WTC11 (cell line): Measurements from ENCODE around the gene SUPT7L. TPM values are rescaled to one million over a fixed set of nuclear protein-coding genes. Genes with fewer than 3 reads are reported as not detected.

Source experiments
- ATAC-seq: fragments of 200-7000 bp; cut with Tn5 transposase; 2 replicates; pipeline ENCODE4 v1.10.0; 2021; ENCODE audit warnings: mild to moderate bottlenecking, moderate library complexity
- CTCF ChIA-PET: fragments of 300-600 bp; sonication (Branson Sonifier 250); formaldehyde crosslinking; loops from one replicate; lab custom pipeline; 2021; ENCODE audit warnings: antibody characterized with exemption; lab: Charles Lee
- POLR2A ChIA-PET: fragments of 350-600 bp; sonication (Branson Sonifier 250); formaldehyde crosslinking; loops from one replicate; lab custom pipeline; 2021; ENCODE audit warnings: antibody characterized with exemption; lab: Charles Lee
- DNase-seq: peaks from one replicate; pipeline ENCODE4 v3.0.0; 2021; ENCODE audit warnings: low spot score
- H3K27ac Mint-ChIP-seq: 2 replicates; pipeline ENCODE4 v1.8.0; 2021; ENCODE audit warnings: mixed read lengths
- H3K27me3 Mint-ChIP-seq: 2 replicates; pipeline ENCODE4 v1.8.0; 2021; ENCODE audit warnings: low read depth, mild to moderate bottlenecking, moderate library complexity, mixed read lengths
- H3K36me3 Mint-ChIP-seq: 2 replicates; pipeline ENCODE4 v1.8.0; 2021; ENCODE audit warnings: mixed read lengths
- H3K4me1 Mint-ChIP-seq: 2 replicates; pipeline ENCODE4 v1.8.0; 2022; ENCODE audit warnings: mixed read lengths
- H3K4me3 Mint-ChIP-seq: 2 replicates; pipeline ENCODE4 v1.8.0; 2021; ENCODE audit warnings: mild to moderate bottlenecking, moderate library complexity, mixed read lengths
- H3K9me3 Mint-ChIP-seq: 2 replicates; pipeline ENCODE4 v1.8.0; 2021; ENCODE audit warnings: mixed read lengths
- ATF1 ChIP-seq: sonication (generic); formaldehyde crosslinking; IDR thresholded peaks from 2 replicates; pipeline ENCODE4 v1.8.1; 2023; ENCODE audit warnings: mild to moderate bottlenecking, moderate library complexity, missing genetic modification reagents
- FOXK1 ChIP-seq: sonication (generic); formaldehyde crosslinking; IDR thresholded peaks from 2 replicates; pipeline ENCODE4 v1.8.0; 2022; ENCODE audit warnings: mild to moderate bottlenecking, moderate library complexity, missing genetic modification reagents
- FOXP1 ChIP-seq: sonication (generic); formaldehyde crosslinking; IDR thresholded peaks from 2 replicates; pipeline ENCODE4 v1.8.0; 2022; ENCODE audit warnings: missing genetic modification reagents, mild to moderate bottlenecking, moderate library complexity, borderline replicate concordance
- IRF2 ChIP-seq: sonication (generic); formaldehyde crosslinking; IDR thresholded peaks from 2 replicates; pipeline ENCODE4 v1.8.0; 2022; ENCODE audit warnings: low read depth, missing genetic modification reagents, borderline replicate concordance
- JAZF1 ChIP-seq: fragments of 250-450 bp; sonication (Bioruptor Pico); IDR thresholded peaks from 2 replicates; pipeline ENCODE4 v1.9.0; 2021; ENCODE audit warnings: moderate library complexity, mild to moderate bottlenecking, inconsistent platforms
- NFE2L1 ChIP-seq: sonication (generic); formaldehyde crosslinking; IDR thresholded peaks from 2 replicates; pipeline ENCODE4 v1.8.1; 2023; ENCODE audit warnings: missing genetic modification reagents
- SP1 ChIP-seq: sonication (generic); formaldehyde crosslinking; conservative IDR thresholded peaks from 2 replicates; pipeline ENCODE4 v1.8.1; 2022; ENCODE audit warnings: missing genetic modification reagents
- TEAD1 ChIP-seq: sonication (generic); formaldehyde crosslinking; IDR thresholded peaks from 2 replicates; pipeline ENCODE4 v1.8.0; 2022; ENCODE audit warnings: mild to moderate bottlenecking, missing genetic modification reagents
- ZBTB21 ChIP-seq: sonication (generic); formaldehyde crosslinking; IDR thresholded peaks from 2 replicates; pipeline ENCODE4 v1.8.1; 2023; ENCODE audit warnings: mild to moderate bottlenecking, missing genetic modification reagents, borderline replicate concordance
- ZNF121 ChIP-seq: sonication (generic); formaldehyde crosslinking; IDR thresholded peaks from 2 replicates; pipeline ENCODE4 v1.8.0; 2023; ENCODE audit warnings: missing genetic modification reagents
- ZNF138 ChIP-seq: sonication (generic); formaldehyde crosslinking; conservative IDR thresholded peaks from 2 replicates; pipeline ENCODE4 v1.8.1; 2022; ENCODE audit warnings: mild to moderate bottlenecking, moderate library complexity, missing genetic modification reagents
- ZNF232 ChIP-seq: sonication (generic); formaldehyde crosslinking; IDR thresholded peaks from 2 replicates; pipeline ENCODE4 v1.8.0; 2022; ENCODE audit warnings: mild to moderate bottlenecking, missing genetic modification reagents
- total RNA-seq: library from RNA; stranded (reverse); gene quantifications from 3 replicates; pipeline ENCODE4 v1.2.3, GENCODE V29; 2021
- TF ChIP-seq, protein P1 (sequence below): sonication (generic); formaldehyde crosslinking; IDR thresholded peaks from 2 replicates; pipeline ENCODE4 v1.8.0; 2023; ENCODE audit warnings: mild to moderate bottlenecking, missing genetic modification reagents
- TF ChIP-seq, protein P2 (sequence below): sonication (generic); formaldehyde crosslinking; IDR thresholded peaks from 2 replicates; pipeline ENCODE4 v1.8.1; 2023; ENCODE audit warnings: mild to moderate bottlenecking, missing genetic modification reagents, moderate library complexity
- TF ChIP-seq, protein P3 (sequence below): sonication (generic); formaldehyde crosslinking; IDR thresholded peaks from 2 replicates; pipeline ENCODE4 v1.8.0; 2022; ENCODE audit warnings: missing genetic modification reagents
- TF ChIP-seq, protein P4 (sequence below): sonication (generic); formaldehyde crosslinking; conservative IDR thresholded peaks from 2 replicates; pipeline ENCODE4 v1.8.1; 2022; ENCODE audit warnings: mild to moderate bottlenecking, missing genetic modification reagents
- TF ChIP-seq, protein P5 (sequence below): sonication (generic); formaldehyde crosslinking; IDR thresholded peaks from 2 replicates; pipeline ENCODE4 v1.8.1; 2022; ENCODE audit warnings: low read depth, missing genetic modification reagents, borderline replicate concordance
- TF ChIP-seq, protein P6 (sequence below): sonication (generic); formaldehyde crosslinking; IDR thresholded peaks from 2 replicates; pipeline ENCODE4 v1.8.1; 2022; ENCODE audit warnings: missing genetic modification reagents, borderline replicate concordance
- TF ChIP-seq, protein P7 (sequence below): fragments of 250-450 bp; sonication (Bioruptor Pico); IDR thresholded peaks from 2 replicates; pipeline ENCODE4 v1.9.0; 2021; ENCODE audit warnings: mild to moderate bottlenecking, borderline replicate concordance

Gene SUPT7L
- total RNA-seq, 1 experiment from 2014 or later, result 22.6 TPM

DNA sequence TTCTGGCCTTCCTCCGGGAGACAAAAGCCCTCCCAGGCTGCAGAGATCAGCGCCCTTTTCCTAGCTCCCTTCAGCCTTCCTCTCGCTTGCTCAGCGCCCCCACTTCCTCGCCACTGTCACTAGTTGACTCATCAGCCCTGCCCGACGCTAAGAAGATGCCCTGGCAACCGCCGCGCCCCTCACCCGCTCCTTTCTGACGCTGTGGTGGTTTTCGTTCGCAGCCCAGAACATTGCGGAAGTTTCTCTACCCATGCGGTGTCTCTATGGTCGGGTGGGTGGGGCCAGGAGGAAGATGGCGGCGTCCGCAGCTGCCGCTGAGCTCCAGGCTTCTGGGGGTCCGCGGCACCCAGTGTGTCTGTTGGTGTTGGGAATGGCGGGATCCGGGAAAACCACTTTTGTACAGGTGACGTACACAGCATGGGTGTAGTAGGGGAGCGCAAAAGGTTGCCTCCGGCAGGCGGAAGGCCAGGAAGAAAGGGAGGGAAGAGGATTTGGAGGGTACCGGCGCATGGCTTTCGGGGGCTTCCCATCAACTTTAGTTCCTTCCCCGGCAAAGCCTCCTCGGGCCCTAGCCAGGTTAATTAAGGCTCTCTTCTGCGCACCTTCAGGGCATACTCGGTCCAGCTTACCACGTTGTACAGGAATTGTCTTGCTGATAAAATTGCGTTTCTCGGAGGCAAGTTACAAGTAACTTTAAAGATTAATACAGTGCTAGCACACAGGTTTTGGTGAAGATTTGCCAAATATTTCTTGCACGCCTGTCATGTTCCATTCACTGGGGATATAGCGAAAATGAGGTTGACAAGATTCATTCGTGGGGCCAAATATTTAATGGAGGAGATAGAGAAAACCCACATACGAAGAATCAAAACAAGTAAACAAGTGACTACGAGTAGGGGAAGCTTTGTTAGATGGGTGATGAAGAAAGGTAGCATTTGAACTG lies 34.4 kb downstream of the SUPT7L start, which contains the start of the genes CCDC121 and GPN1:
TSS of gene CCDC121 (minus strand) at position 246 of the 943 bp plus-strand sequence. CDS start 1,213 bp downstream, outside the sequence.
TSS of gene GPN1 (plus strand) at position 284 of the 943 bp plus-strand sequence. CDS start at position 293, 9 bp downstream.
- H3K36me3 Mint-ChIP-seq, result peaks cover 26% of the 10 kb centered on the region
- DNase-seq (peak; percentile 83), ATAC-seq (peak; percentile 99)
- H3K27ac Mint-ChIP-seq, result no peak within 1 kb of the TSS
- H3K9me3 Mint-ChIP-seq, result no peaks in the 10 kb centered on the region
- H3K27me3 Mint-ChIP-seq, result no peaks in the 10 kb centered on the region
- H3K4me3 Mint-ChIP-seq, result no peak within 1 kb of the TSS
- CTCF ChIA-PET, result interaction anchor here (0.9 to 1.2 kb wide), 2 partner anchors 55 to 257 kb away, joined by 3 read pairs; no protein-coding TSS in a partner anchor
- POLR2A ChIA-PET, result interaction anchor here (1.0 to 1.4 kb wide), 2 partner anchors 221 to 249 kb away, joined by 3 read pairs; partner anchors contain the start of gene ZNF513
- peaks cover 9% of the 10 kb centered on the region for H3K4me1 Mint-ChIP-seq
- TF ChIP-seq ATF1 (CRISPR knock-in tag) (no peak), NFE2L1 (CRISPR knock-in tag) (peak; percentile 86; the same call in 1 of the 2 replicates), TEAD1 (peak; percentile 57; the same call in 1 of the 2 replicates), ZNF138 (CRISPR knock-in tag) (no peak), SP1 (CRISPR knock-in tag) (peak; percentile 95), FOXP1 (CRISPR knock-in tag) (peak; percentile 82), FOXK1 (CRISPR knock-in tag) (peak; percentile 95), ZNF121 (CRISPR knock-in tag) (no peak), ZNF232 (CRISPR knock-in tag) (peak; percentile 93; the same call in 1 of the 2 replicates), IRF2 (CRISPR knock-in tag) (no peak), ZBTB21 (no peak), JAZF1 (CRISPR knock-in tag) (no peak)
- TF ChIP-seq, protein P1, sequence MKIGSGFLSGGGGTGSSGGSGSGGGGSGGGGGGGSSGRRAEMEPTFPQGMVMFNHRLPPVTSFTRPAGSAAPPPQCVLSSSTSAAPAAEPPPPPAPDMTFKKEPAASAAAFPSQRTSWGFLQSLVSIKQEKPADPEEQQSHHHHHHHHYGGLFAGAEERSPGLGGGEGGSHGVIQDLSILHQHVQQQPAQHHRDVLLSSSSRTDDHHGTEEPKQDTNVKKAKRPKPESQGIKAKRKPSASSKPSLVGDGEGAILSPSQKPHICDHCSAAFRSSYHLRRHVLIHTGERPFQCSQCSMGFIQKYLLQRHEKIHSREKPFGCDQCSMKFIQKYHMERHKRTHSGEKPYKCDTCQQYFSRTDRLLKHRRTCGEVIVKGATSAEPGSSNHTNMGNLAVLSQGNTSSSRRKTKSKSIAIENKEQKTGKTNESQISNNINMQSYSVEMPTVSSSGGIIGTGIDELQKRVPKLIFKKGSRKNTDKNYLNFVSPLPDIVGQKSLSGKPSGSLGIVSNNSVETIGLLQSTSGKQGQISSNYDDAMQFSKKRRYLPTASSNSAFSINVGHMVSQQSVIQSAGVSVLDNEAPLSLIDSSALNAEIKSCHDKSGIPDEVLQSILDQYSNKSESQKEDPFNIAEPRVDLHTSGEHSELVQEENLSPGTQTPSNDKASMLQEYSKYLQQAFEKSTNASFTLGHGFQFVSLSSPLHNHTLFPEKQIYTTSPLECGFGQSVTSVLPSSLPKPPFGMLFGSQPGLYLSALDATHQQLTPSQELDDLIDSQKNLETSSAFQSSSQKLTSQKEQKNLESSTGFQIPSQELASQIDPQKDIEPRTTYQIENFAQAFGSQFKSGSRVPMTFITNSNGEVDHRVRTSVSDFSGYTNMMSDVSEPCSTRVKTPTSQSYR (CRISPR knock-in tag), result 0 out of 2 replicates have a peak, but pooled peaks have one; percentile 26
- TF ChIP-seq, protein P2, sequence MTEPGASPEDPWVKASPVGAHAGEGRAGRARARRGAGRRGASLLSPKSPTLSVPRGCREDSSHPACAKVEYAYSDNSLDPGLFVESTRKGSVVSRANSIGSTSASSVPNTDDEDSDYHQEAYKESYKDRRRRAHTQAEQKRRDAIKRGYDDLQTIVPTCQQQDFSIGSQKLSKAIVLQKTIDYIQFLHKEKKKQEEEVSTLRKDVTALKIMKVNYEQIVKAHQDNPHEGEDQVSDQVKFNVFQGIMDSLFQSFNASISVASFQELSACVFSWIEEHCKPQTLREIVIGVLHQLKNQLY (CRISPR knock-in tag), result no peak
- TF ChIP-seq, protein P3, sequence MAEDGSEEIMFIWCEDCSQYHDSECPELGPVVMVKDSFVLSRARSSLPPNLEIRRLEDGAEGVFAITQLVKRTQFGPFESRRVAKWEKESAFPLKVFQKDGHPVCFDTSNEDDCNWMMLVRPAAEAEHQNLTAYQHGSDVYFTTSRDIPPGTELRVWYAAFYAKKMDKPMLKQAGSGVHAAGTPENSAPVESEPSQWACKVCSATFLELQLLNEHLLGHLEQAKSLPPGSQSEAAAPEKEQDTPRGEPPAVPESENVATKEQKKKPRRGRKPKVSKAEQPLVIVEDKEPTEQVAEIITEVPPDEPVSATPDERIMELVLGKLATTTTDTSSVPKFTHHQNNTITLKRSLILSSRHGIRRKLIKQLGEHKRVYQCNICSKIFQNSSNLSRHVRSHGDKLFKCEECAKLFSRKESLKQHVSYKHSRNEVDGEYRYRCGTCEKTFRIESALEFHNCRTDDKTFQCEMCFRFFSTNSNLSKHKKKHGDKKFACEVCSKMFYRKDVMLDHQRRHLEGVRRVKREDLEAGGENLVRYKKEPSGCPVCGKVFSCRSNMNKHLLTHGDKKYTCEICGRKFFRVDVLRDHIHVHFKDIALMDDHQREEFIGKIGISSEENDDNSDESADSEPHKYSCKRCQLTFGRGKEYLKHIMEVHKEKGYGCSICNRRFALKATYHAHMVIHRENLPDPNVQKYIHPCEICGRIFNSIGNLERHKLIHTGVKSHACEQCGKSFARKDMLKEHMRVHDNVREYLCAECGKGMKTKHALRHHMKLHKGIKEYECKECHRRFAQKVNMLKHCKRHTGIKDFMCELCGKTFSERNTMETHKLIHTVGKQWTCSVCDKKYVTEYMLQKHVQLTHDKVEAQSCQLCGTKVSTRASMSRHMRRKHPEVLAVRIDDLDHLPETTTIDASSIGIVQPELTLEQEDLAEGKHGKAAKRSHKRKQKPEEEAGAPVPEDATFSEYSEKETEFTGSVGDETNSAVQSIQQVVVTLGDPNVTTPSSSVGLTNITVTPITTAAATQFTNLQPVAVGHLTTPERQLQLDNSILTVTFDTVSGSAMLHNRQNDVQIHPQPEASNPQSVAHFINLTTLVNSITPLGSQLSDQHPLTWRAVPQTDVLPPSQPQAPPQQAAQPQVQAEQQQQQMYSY (CRISPR knock-in tag), result no peak
- TF ChIP-seq, protein P4, sequence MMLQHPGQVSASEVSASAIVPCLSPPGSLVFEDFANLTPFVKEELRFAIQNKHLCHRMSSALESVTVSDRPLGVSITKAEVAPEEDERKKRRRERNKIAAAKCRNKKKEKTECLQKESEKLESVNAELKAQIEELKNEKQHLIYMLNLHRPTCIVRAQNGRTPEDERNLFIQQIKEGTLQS (CRISPR knock-in tag), result no peak
- TF ChIP-seq, protein P5, sequence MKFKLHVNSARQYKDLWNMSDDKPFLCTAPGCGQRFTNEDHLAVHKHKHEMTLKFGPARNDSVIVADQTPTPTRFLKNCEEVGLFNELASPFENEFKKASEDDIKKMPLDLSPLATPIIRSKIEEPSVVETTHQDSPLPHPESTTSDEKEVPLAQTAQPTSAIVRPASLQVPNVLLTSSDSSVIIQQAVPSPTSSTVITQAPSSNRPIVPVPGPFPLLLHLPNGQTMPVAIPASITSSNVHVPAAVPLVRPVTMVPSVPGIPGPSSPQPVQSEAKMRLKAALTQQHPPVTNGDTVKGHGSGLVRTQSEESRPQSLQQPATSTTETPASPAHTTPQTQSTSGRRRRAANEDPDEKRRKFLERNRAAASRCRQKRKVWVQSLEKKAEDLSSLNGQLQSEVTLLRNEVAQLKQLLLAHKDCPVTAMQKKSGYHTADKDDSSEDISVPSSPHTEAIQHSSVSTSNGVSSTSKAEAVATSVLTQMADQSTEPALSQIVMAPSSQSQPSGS, result no peak
- TF ChIP-seq, protein P6, sequence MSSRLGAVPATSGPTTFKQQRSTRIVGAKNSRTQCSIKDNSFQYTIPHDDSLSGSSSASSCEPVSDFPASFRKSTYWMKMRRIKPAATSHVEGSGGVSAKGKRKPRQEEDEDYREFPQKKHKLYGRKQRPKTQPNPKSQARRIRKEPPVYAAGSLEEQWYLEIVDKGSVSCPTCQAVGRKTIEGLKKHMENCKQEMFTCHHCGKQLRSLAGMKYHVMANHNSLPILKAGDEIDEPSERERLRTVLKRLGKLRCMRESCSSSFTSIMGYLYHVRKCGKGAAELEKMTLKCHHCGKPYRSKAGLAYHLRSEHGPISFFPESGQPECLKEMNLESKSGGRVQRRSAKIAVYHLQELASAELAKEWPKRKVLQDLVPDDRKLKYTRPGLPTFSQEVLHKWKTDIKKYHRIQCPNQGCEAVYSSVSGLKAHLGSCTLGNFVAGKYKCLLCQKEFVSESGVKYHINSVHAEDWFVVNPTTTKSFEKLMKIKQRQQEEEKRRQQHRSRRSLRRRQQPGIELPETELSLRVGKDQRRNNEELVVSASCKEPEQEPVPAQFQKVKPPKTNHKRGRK, result 0 out of 2 replicates have a peak, but pooled peaks have one; percentile 43
- TF ChIP-seq, protein P7, sequence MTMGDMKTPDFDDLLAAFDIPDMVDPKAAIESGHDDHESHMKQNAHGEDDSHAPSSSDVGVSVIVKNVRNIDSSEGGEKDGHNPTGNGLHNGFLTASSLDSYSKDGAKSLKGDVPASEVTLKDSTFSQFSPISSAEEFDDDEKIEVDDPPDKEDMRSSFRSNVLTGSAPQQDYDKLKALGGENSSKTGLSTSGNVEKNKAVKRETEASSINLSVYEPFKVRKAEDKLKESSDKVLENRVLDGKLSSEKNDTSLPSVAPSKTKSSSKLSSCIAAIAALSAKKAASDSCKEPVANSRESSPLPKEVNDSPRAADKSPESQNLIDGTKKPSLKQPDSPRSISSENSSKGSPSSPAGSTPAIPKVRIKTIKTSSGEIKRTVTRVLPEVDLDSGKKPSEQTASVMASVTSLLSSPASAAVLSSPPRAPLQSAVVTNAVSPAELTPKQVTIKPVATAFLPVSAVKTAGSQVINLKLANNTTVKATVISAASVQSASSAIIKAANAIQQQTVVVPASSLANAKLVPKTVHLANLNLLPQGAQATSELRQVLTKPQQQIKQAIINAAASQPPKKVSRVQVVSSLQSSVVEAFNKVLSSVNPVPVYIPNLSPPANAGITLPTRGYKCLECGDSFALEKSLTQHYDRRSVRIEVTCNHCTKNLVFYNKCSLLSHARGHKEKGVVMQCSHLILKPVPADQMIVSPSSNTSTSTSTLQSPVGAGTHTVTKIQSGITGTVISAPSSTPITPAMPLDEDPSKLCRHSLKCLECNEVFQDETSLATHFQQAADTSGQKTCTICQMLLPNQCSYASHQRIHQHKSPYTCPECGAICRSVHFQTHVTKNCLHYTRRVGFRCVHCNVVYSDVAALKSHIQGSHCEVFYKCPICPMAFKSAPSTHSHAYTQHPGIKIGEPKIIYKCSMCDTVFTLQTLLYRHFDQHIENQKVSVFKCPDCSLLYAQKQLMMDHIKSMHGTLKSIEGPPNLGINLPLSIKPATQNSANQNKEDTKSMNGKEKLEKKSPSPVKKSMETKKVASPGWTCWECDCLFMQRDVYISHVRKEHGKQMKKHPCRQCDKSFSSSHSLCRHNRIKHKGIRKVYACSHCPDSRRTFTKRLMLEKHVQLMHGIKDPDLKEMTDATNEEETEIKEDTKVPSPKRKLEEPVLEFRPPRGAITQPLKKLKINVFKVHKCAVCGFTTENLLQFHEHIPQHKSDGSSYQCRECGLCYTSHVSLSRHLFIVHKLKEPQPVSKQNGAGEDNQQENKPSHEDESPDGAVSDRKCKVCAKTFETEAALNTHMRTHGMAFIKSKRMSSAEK, result peak; percentile 34; the same call in 1 of the 2 replicates
